CD4-positive, alpha-beta memory T cell (primary cell): ENCODE measurements around the gene NLE1. TPM values are rescaled to one million over a fixed set of nuclear protein-coding genes. Genes with fewer than 3 reads are reported as not detected.

Experiments
- CTCF ChIA-PET: fragments of 350-600 bp; sonication (Branson Sonifier 250); formaldehyde crosslinking; loops from one replicate; lab custom pipeline; 2021; ENCODE audit warnings: inconsistent platforms; ENCODE audit not compliant: partially characterized antibody; lab: Charles Lee
- POLR2A ChIA-PET: fragments of 350-600 bp; sonication (Branson Sonifier 250); formaldehyde crosslinking; loops from one replicate; lab custom pipeline; 2021; ENCODE audit not compliant: partially characterized antibody; lab: Charles Lee
- DNase-seq, 5 donors: peaks; one replicate each; pipeline versions ENCODE4 v3.0.0 to v3.0.0-alpha.2; 2020 to 2022; ENCODE audit warnings: mixed read lengths in 1 of 5
- H3K27ac ChIP-seq: one replicate; pipeline ENCODE4 v1.7.0; 2013; ENCODE audit warnings: low read depth, low read length
- H3K27me3 ChIP-seq: 2 replicates; pipeline ENCODE4 v1.7.0; 2013; ENCODE audit warnings: mild to moderate bottlenecking, low read length, moderate library complexity; ENCODE audit not compliant: insufficient read depth
- H3K36me3 ChIP-seq: 2 replicates; pipeline ENCODE4 v1.7.0; 2013; ENCODE audit warnings: mild to moderate bottlenecking, low read length, moderate library complexity; ENCODE audit not compliant: insufficient read depth
- H3K4me1 ChIP-seq: 2 replicates; pipeline ENCODE4 v1.7.0; 2013; ENCODE audit warnings: mild to moderate bottlenecking, low read length, moderate library complexity; ENCODE audit not compliant: insufficient read depth
- H3K4me3 ChIP-seq, 2 donors: one replicate each; pipeline ENCODE4 v1.7.0; 2013; ENCODE audit warnings: low read length in 2 of 2, mild to moderate bottlenecking in 1 of 2
- H3K9me3 ChIP-seq, 2 donors: one replicate each; pipeline ENCODE4 v1.7.0; 2013; ENCODE audit warnings: low read length in 2 of 2, control low read depth in 1 of 2; ENCODE audit not compliant: control insufficient read depth in 1 of 2
- H3K27ac Mint-ChIP-seq, 7 donors: one replicate each; pipeline ENCODE4 v1.8.0; 2020 to 2021; ENCODE audit warnings: mixed read lengths in 7 of 7, mild to moderate bottlenecking in 6 of 7, inconsistent platforms in 3 of 7, moderate library complexity in 3 of 7
- H3K27me3 Mint-ChIP-seq, 2 donors: one replicate each; pipeline ENCODE4 v1.8.0; 2020 to 2021; ENCODE audit warnings: mixed read lengths in 2 of 2
- H3K36me3 Mint-ChIP-seq, 2 donors: one replicate each; pipeline ENCODE4 v1.8.0; 2020 to 2021; ENCODE audit warnings: mixed read lengths in 2 of 2, inconsistent platforms in 1 of 2, mild to moderate bottlenecking in 1 of 2
- H3K4me1 Mint-ChIP-seq, 4 donors: one replicate each; pipeline ENCODE4 v1.8.0; 2020 to 2021; ENCODE audit warnings: mixed read lengths in 4 of 4, mild to moderate bottlenecking in 1 of 4
- H3K4me3 Mint-ChIP-seq, 8 donors: one replicate each; pipeline ENCODE4 v1.8.0; 2020 to 2021; ENCODE audit warnings: mixed read lengths in 8 of 8, mild to moderate bottlenecking in 7 of 8, moderate library complexity in 6 of 8, inconsistent platforms in 3 of 8
- H3K9me3 Mint-ChIP-seq, 8 donors: one replicate each; pipeline ENCODE4 v1.8.0; 2020 to 2021; ENCODE audit warnings: mixed read lengths in 8 of 8, mild to moderate bottlenecking in 5 of 8, inconsistent platforms in 3 of 8, moderate library complexity in 1 of 8
- intact Hi-C: fragments of 100-400 bp; cut with micrococcal nuclease; formaldehyde crosslinking; loops from one replicate; pipeline ENCODE4 v1.15.1; 2023
- polyA plus RNA-seq, 2 donors: library from polyadenylated mRNA; unstranded; fragments of 300-500 nt; fragmentation: Illumina TruSeq; gene quantifications; one replicate each; pipeline ENCODE4 v1.2.3, GENCODE V29; 2021
- total RNA-seq, 2 experiments: library from RNA; stranded (reverse); gene quantifications; one replicate each; pipeline ENCODE4 v1.2.3, GENCODE V29; 2021

Gene NLE1
- total and polyA plus RNA-seq, 4 experiments from 2014 or later, result 4.4 to 20.5 (median 12.5) TPM

DNA sequence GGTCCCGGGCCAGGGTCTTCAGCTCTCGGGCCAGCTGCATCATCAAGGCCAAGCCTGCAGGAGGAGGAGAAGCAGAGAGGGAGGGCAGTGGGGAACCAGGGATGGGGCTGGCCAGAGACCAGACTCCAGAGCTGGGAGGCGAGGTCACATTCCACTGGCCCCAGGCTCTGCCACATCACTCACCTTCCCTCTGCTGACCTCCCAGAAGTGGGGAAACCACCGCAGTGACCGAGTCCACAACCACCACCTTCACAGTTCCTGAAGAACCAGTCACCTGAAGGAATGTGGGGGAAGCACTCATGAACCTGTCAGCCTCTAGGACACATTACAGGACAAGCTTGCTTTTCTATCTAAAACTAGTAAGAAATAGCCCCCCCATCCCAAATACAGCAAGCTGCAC is 38.8 kb downstream of the NLE1 start:
- Mint-ChIP-seq H3K27ac (no peak overlapping the region), H3K4me1 (peaks cover 0 to 5% (median 4%) of the 10 kb centered on the region in 4 donors)

DNA sequence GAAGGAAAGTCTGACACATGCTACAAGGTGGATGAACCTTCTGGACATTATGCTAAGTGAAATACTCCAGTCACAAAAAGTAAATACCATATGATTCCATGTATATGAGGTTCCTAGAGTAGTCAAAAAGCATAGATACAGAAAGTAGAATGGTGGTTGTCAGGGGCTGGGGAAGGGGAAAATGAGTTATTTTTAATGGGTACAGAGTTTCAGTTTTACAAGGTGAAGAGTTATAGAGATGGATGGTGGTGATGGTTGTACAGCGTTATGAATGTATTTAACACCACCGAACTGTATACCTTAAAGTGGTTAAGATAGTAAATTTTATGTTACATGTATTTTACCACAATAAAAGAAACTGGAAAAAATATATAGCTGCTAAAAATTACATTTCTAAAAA is 40.4 kb downstream of the NLE1 start:
- Histone ChIP-seq H3K4me3 (no peak overlapping the region), H3K4me1 (no peaks in the 10 kb centered on the region), H3K36me3 (peaks cover 25% of the 10 kb centered on the region), H3K9me3 (no peaks in the 10 kb centered on the region), H3K27ac (no peak overlapping the region), H3K27me3 (no peaks in the 10 kb centered on the region)
- POLR2A ChIA-PET, result no interaction called here
- H3K27me3 Mint-ChIP-seq, result no peaks in the 10 kb centered on the region
- no peak for DNase-seq
- H3K27ac Mint-ChIP-seq, result no peak overlapping the region
- H3K9me3 Mint-ChIP-seq, result peaks cover 0 to 3% (median 0%) of the 10 kb centered on the region in 8 donors
- CTCF ChIA-PET, result interaction anchor here (0.6 to 2.5 kb wide), 2 partner anchors 17 to 844 kb away, joined by 3 to 12 read pairs; partner anchors contain the start of gene RAD51D
- H3K36me3 Mint-ChIP-seq, result peaks cover 35 to 57% of the 10 kb centered on the region in 2 donors
- peaks cover 0 to 6% (median 2%) of the 10 kb centered on the region in 4 donors for H3K4me1 Mint-ChIP-seq
- intact Hi-C loops, result no loop called here
- H3K4me3 Mint-ChIP-seq, result no peak overlapping the region

More for the DNA sequence above, 38.8 kb downstream of the NLE1 start:
- intact Hi-C loops, result no loop called here
- Mint-ChIP-seq H3K9me3 (peaks cover 0 to 3% (median 0%) of the 10 kb centered on the region in 8 donors), H3K4me3 (no peak overlapping the region), H3K36me3 (peaks cover 35 to 62% of the 10 kb centered on the region in 2 donors), H3K27me3 (no peaks in the 10 kb centered on the region)
- DNase-seq, result no peak
- H3K27ac ChIP-seq, result no peak overlapping the region
- peaks cover 30% of the 10 kb centered on the region for H3K36me3 ChIP-seq
- ChIA-PET CTCF (interaction anchor here (1.3 to 2.5 kb wide), 2 partner anchors 10 to 16 kb away, joined by 3 to 12 read pairs; partner anchors contain the start of gene RAD51D), POLR2A (interaction anchor here (0.9 kb wide), 1 partner anchor 9 kb away, joined by 3 read pairs; no protein-coding TSS in a partner anchor)
- H3K27me3 ChIP-seq, result no peaks in the 10 kb centered on the region
- no peaks in the 10 kb centered on the region for H3K9me3 ChIP-seq
- no peak overlapping the region for H3K4me3 ChIP-seq
- H3K4me1 ChIP-seq, result no peaks in the 10 kb centered on the region

DNA sequence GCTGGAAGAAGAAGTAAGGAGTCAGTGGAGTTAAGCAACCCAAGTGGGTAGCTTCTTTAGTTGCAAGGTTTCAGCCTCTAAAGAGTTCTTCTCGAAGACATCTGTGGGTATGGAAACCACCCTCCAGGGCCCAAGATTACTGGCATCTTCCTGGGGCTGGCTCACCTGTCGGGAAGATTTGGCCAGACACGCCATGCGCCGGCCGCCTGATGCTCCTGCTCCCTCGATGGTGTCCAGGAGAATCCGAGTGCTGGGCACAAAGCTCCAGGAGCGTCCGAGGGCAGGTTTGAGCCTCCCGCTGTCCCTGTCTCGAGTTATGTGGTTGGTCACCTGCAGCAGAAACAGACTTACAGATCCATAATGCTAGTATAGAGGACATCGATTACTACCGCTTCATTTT is 41.1 kb downstream of the NLE1 start:
- Mint-ChIP-seq H3K36me3 (peaks cover 28 to 50% of the 10 kb centered on the region in 2 donors), H3K27ac (peak overlapping the region in 1 of 7 donors; percentile 22), H3K9me3 (no peaks in the 10 kb centered on the region), H3K4me3 (no peak overlapping the region), H3K4me1 (peaks cover 4 to 8% (median 6%) of the 10 kb centered on the region in 4 donors), H3K27me3 (no peaks in the 10 kb centered on the region)
- Histone ChIP-seq H3K9me3 (no peaks in the 10 kb centered on the region), H3K27ac (no peak overlapping the region), H3K27me3 (no peaks in the 10 kb centered on the region), H3K4me3 (no peak overlapping the region), H3K36me3 (peaks cover 18% of the 10 kb centered on the region), H3K4me1 (peaks cover 5% of the 10 kb centered on the region)
- ChIA-PET POLR2A (no interaction called here), CTCF (interaction anchor here (1.2 to 2.5 kb wide), 2 partner anchors 18 to 639 kb away, joined by 3 to 12 read pairs; partner anchors contain the start of gene RAD51D)
- DNase-seq, result no peak
- intact Hi-C loops, result no loop called here

- Histone ChIP-seq H3K4me3 (no peak overlapping the region), H3K36me3 (peaks cover 13% of the 10 kb centered on the region), H3K9me3 (no peaks in the 10 kb centered on the region), H3K27me3 (no peaks in the 10 kb centered on the region), H3K4me1 (peaks cover 8% of the 10 kb centered on the region), H3K27ac (no peak overlapping the region)
- DNase-seq, result no peak
- H3K36me3 Mint-ChIP-seq, result peaks cover 19 to 39% of the 10 kb centered on the region in 2 donors
- POLR2A ChIA-PET, result no interaction called here
- no peaks in the 10 kb centered on the region for H3K27me3 Mint-ChIP-seq
- peaks cover 4 to 8% (median 6%) of the 10 kb centered on the region in 4 donors for H3K4me1 Mint-ChIP-seq
- H3K27ac Mint-ChIP-seq, result peak overlapping the region in 1 of 7 donors; percentile 0
- H3K9me3 Mint-ChIP-seq, result no peaks in the 10 kb centered on the region
- intact Hi-C loops, result no loop called here
- H3K4me3 Mint-ChIP-seq, result no peak overlapping the region
- CTCF ChIA-PET, result interaction anchor here (1.2 kb wide), 1 partner anchor 10 kb away, joined by 4 read pairs; no protein-coding TSS in a partner anchor
These were observed 42.2 kb downstream of the NLE1 start for GRCh38 chr17:35099908-35100307.

- Histone ChIP-seq H3K27ac (no peak overlapping the region), H3K9me3 (no peaks in the 10 kb centered on the region), H3K36me3 (peaks cover 13% of the 10 kb centered on the region), H3K4me3 (no peak overlapping the region), H3K27me3 (no peaks in the 10 kb centered on the region), H3K4me1 (peaks cover 8% of the 10 kb centered on the region)
- Mint-ChIP-seq H3K27me3 (no peaks in the 10 kb centered on the region), H3K4me1 (peaks cover 4 to 8% (median 5%) of the 10 kb centered on the region in 4 donors), H3K4me3 (no peak overlapping the region), H3K9me3 (no peaks in the 10 kb centered on the region), H3K27ac (peak overlapping the region in 2 of 7 donors; percentile 57 to 61), H3K36me3 (peaks cover 17 to 32% of the 10 kb centered on the region in 2 donors)
- intact Hi-C loops, result no loop called here
- no peak for DNase-seq
- CTCF ChIA-PET, result interaction anchor here (2.2 kb wide), 1 partner anchor 8 kb away, joined by 7 read pairs; no protein-coding TSS in a partner anchor
- POLR2A ChIA-PET, result interaction anchor here (0.8 kb wide), 1 partner anchor 35 kb away, joined by 3 read pairs; the partner anchor contains the start of gene RFFL
These were observed 44.3 kb downstream of the NLE1 start for GRCh38 chr17:35097776-35098175.

DNA sequence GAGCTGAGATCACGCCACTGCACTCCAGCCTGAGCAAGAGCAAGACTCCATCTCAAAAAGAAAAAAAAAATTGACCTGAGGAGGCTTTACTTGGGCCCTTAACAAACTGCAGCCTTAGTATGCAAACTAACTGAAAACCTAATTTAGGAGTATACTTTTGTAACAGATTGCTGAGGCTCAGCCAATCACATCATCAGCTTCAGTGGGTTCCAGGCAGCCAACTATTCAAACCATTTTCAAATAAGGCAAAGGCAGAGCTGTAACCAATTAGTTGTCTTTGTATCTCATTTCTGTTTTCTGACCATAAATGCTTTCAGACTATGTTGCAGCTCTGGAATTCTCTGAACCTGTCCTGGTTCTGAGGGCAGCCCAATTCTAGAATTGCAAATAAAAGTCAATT is 46.4 kb downstream of the NLE1 start:
- peaks cover 8% of the 10 kb centered on the region for H3K4me1 ChIP-seq
- H3K27me3 ChIP-seq, result no peaks in the 10 kb centered on the region
- H3K4me1 Mint-ChIP-seq, result peaks cover 4 to 11% (median 8%) of the 10 kb centered on the region in 4 donors
- POLR2A ChIA-PET, result interaction anchor here (1.3 kb wide), 1 partner anchor 23 kb away, joined by 4 read pairs; no protein-coding TSS in a partner anchor
- H3K9me3 Mint-ChIP-seq, result no peaks in the 10 kb centered on the region
- H3K27me3 Mint-ChIP-seq, result no peaks in the 10 kb centered on the region
- H3K36me3 ChIP-seq, result peaks cover 4% of the 10 kb centered on the region
- no peak for DNase-seq
- no peak overlapping the region for H3K4me3 Mint-ChIP-seq
- H3K27ac ChIP-seq, result no peak overlapping the region
- H3K9me3 ChIP-seq, result no peaks in the 10 kb centered on the region
- intact Hi-C loops, result no loop called here
- H3K4me3 ChIP-seq, result no peak overlapping the region
- peaks cover 14 to 18% of the 10 kb centered on the region in 2 donors for H3K36me3 Mint-ChIP-seq
- no peak overlapping the region for H3K27ac Mint-ChIP-seq
- CTCF ChIA-PET, result interaction anchor here (0.7 to 1.6 kb wide), 2 partner anchors 32 to 77 kb away, joined by 3 to 7 read pairs; partner anchors contain the start of gene RFFL

GRCh38 chr17:35094902-35095301 is 47.2 kb downstream of the NLE1 start:
- DNase-seq, result no peak
- peaks cover 8 to 11% of the 10 kb centered on the region in 2 donors for H3K36me3 Mint-ChIP-seq
- peak overlapping the region in 1 of 7 donors; percentile 66 for H3K27ac Mint-ChIP-seq
- intact Hi-C loops, result no loop called here
- Histone ChIP-seq H3K4me3 (no peak overlapping the region), H3K27ac (no peak overlapping the region), H3K27me3 (no peaks in the 10 kb centered on the region), H3K4me1 (peaks cover 13% of the 10 kb centered on the region), H3K36me3 (no peaks in the 10 kb centered on the region), H3K9me3 (no peaks in the 10 kb centered on the region)
- H3K9me3 Mint-ChIP-seq, result no peaks in the 10 kb centered on the region
- ChIA-PET CTCF (no interaction called here), POLR2A (interaction anchor here (0.5 to 1.0 kb wide), 2 partner anchors 8 to 307 kb away, joined by 3 to 4 read pairs; no protein-coding TSS in a partner anchor)
- H3K27me3 Mint-ChIP-seq, result no peaks in the 10 kb centered on the region
- no peak overlapping the region for H3K4me3 Mint-ChIP-seq
- peaks cover 4 to 15% (median 11%) of the 10 kb centered on the region in 4 donors for H3K4me1 Mint-ChIP-seq
